ENCODE measurements around the gene GTF2IRD1.

GTF2IRD1 gene

DNA sequence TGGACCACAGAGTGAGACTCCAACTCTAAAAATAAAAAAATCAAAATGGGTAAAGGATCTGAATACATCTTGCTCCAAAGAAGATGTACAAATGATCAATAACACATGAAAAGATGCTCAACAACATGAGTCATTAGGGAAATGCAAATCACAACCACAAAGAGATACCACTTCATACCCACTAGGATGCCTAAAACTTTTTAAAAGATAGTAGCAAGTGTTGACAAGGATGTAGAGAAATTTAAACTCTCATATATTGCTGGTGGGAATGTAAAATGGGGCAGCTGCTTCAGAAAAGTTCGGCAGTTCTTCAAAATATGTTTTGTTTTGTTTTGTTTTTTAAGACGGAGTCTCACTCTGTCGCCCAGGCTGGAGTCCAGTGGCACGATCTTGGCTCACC, 45.7 kb upstream of the GTF2IRD1 start:
- TF ChIP-seq TAF1 (IDR thresholded peaks at IDR 0.05; ENCODE audit: borderline replicate concordance, insufficient read depth, low read length) (no peak), POLR2AphosphoS5 (IDR thresholded peaks at IDR 0.05; ENCODE audit: low read depth, low read length) (no peak), SIN3A (IDR thresholded peaks at IDR 0.05; ENCODE audit: borderline replicate concordance, insufficient read depth, low read length) (no peak), FOXP2 (optimal IDR thresholded peaks at IDR 0.05; ENCODE audit: borderline replicate concordance, extremely low read depth, extremely low read length, insufficient read depth) (no peak)
- TF ChIP-seq, protein P1, sequence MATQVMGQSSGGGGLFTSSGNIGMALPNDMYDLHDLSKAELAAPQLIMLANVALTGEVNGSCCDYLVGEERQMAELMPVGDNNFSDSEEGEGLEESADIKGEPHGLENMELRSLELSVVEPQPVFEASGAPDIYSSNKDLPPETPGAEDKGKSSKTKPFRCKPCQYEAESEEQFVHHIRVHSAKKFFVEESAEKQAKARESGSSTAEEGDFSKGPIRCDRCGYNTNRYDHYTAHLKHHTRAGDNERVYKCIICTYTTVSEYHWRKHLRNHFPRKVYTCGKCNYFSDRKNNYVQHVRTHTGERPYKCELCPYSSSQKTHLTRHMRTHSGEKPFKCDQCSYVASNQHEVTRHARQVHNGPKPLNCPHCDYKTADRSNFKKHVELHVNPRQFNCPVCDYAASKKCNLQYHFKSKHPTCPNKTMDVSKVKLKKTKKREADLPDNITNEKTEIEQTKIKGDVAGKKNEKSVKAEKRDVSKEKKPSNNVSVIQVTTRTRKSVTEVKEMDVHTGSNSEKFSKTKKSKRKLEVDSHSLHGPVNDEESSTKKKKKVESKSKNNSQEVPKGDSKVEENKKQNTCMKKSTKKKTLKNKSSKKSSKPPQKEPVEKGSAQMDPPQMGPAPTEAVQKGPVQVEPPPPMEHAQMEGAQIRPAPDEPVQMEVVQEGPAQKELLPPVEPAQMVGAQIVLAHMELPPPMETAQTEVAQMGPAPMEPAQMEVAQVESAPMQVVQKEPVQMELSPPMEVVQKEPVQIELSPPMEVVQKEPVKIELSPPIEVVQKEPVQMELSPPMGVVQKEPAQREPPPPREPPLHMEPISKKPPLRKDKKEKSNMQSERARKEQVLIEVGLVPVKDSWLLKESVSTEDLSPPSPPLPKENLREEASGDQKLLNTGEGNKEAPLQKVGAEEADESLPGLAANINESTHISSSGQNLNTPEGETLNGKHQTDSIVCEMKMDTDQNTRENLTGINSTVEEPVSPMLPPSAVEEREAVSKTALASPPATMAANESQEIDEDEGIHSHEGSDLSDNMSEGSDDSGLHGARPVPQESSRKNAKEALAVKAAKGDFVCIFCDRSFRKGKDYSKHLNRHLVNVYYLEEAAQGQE (IDR thresholded peaks at IDR 0.05; ENCODE audit: insufficient read depth in 1 of 2, low read depth in 2 of 2, low read length in 2 of 2) = no peak

DNA sequence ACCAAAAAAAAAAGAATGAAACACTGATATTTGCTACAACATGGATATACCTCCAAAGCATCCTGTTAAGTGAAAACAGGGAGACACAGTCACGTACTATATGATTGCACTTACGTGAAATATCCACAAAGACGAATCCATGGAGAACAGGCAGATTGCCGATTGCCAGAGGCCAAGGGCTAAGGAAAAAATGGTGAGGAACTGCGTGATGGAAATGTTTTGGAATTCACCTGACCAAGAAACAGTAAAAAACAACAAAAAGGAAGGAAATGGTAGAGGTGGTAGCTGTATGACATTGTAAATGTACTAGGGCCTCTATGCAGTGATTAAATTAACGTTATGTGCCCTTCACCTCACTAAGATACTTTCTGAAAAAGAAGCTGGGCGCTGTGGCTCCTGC, 44.1 kb upstream of the GTF2IRD1 start:
- no peak for TF ChIP-seq POLR2AphosphoS5 (IDR thresholded peaks at IDR 0.05; ENCODE audit: low read depth, low read length)
- no peak for TF ChIP-seq TAF1 (IDR thresholded peaks at IDR 0.05; ENCODE audit: borderline replicate concordance, insufficient read depth, low read length)
- TF ChIP-seq SIN3A (IDR thresholded peaks at IDR 0.05; ENCODE audit: borderline replicate concordance, insufficient read depth, low read length) = no peak
- TF ChIP-seq, protein P1 (IDR thresholded peaks at IDR 0.05; ENCODE audit: insufficient read depth in 1 of 2, low read depth in 2 of 2, low read length in 2 of 2) = no peak
- no peak for TF ChIP-seq FOXP2 (optimal IDR thresholded peaks at IDR 0.05; ENCODE audit: borderline replicate concordance, extremely low read depth, extremely low read length, insufficient read depth)

DNA sequence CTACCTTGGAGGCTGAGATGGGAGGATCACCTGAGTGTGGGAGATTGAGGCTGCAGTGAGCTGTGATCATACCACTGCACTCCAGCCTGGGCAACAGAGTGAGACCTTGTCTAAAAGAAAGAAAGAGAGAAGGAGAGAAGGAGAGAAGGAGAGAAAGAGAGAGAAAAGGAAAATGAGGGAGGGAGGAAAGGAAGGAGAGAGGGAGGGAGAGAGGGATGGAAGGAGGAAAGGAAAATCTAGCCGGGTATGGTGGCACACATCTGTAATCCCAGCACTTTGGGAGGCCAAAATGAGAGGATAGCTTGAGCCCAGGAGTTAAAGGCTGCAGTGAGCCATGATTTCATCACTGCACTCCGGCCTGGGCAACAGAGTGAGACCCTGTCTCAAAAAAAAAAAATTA, 42.9 kb upstream of the GTF2IRD1 start:
- TF ChIP-seq, protein P1 (IDR thresholded peaks at IDR 0.05; ENCODE audit: insufficient read depth in 1 of 2, low read depth in 2 of 2, low read length in 2 of 2) = no peak
- no peak for TF ChIP-seq POLR2AphosphoS5 (IDR thresholded peaks at IDR 0.05; ENCODE audit: low read depth, low read length)
- TF ChIP-seq TAF1 (IDR thresholded peaks at IDR 0.05; ENCODE audit: borderline replicate concordance, insufficient read depth, low read length) = no peak
- no peak for TF ChIP-seq FOXP2 (optimal IDR thresholded peaks at IDR 0.05; ENCODE audit: borderline replicate concordance, extremely low read depth, extremely low read length, insufficient read depth)
- no peak for TF ChIP-seq SIN3A (IDR thresholded peaks at IDR 0.05; ENCODE audit: borderline replicate concordance, insufficient read depth, low read length)

DNA sequence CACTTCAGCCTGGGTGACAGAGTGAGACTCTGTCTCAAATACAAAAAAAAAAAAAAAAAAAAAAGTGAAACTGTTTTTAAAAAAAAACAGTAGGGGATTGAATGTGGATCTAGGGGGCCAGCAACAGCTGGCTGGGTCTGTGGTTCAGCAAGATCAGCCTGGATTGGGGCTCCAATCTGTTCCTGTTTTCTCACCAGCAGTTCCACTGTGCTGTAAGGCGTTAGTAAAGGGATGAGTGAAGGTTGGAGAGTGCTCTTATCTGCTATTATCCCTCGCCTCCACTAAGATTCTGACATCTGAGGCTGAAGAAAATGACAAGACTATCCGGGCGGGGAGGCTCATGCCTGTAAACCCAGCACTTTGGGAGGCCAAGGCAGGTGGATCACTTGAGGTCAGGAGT, 41.6 kb upstream of the GTF2IRD1 start:
- TF ChIP-seq TAF1 (IDR thresholded peaks at IDR 0.05; ENCODE audit: borderline replicate concordance, insufficient read depth, low read length) = no peak
- TF ChIP-seq POLR2AphosphoS5 (IDR thresholded peaks at IDR 0.05; ENCODE audit: low read depth, low read length) = no peak
- no peak for TF ChIP-seq SIN3A (IDR thresholded peaks at IDR 0.05; ENCODE audit: borderline replicate concordance, insufficient read depth, low read length)
- TF ChIP-seq FOXP2 (optimal IDR thresholded peaks at IDR 0.05; ENCODE audit: borderline replicate concordance, extremely low read depth, extremely low read length, insufficient read depth) = no peak
- TF ChIP-seq, protein P1 (IDR thresholded peaks at IDR 0.05; ENCODE audit: insufficient read depth in 1 of 2, low read depth in 2 of 2, low read length in 2 of 2) = no peak

DNA sequence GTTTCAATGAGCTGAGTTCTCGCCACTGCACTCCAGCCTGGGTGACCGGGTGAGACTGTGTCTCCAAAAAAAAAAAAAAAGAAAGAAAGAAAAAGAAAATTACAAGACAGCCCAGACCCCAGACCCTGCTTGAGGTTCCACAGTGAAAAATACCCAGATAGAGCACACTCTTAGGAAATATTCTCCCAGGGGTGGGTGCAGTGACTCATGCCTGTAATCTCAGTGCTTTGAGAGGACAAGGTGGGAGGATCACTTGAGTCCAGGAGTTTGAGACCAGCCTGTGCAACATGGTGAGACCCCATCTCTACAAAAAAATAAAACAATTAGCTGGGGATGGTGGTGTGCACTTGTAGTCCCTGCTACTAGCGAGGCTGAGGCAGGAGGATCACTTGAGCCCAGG, 41.1 kb upstream of the GTF2IRD1 start:
- TF ChIP-seq, protein P1 (IDR thresholded peaks at IDR 0.05; ENCODE audit: insufficient read depth in 1 of 2, low read depth in 2 of 2, low read length in 2 of 2) = no peak
- no peak for TF ChIP-seq SIN3A (IDR thresholded peaks at IDR 0.05; ENCODE audit: borderline replicate concordance, insufficient read depth, low read length)
- no peak for TF ChIP-seq FOXP2 (optimal IDR thresholded peaks at IDR 0.05; ENCODE audit: borderline replicate concordance, extremely low read depth, extremely low read length, insufficient read depth)
- TF ChIP-seq TAF1 (IDR thresholded peaks at IDR 0.05; ENCODE audit: borderline replicate concordance, insufficient read depth, low read length) = no peak
- TF ChIP-seq POLR2AphosphoS5 (IDR thresholded peaks at IDR 0.05; ENCODE audit: low read depth, low read length) = no peak

Measured in PFSK-1 (cell line).